SU-DHL-6 (cell line): Measurements from ENCODE around the gene CAD.

Experiments used
- CTCF ChIP-seq: fragments of 200-600 bp; sonication (generic); IDR thresholded peaks from one replicate; pipeline ENCODE4 v1.5.1; 2017; ENCODE audit warnings: antibody characterized with exemption, mild to moderate bottlenecking, low read length, moderate library complexity; ENCODE audit not compliant: insufficient read depth, poor library complexity, severe bottlenecking
- EZH2phosphoT487 ChIP-seq: fragments of 200-600 bp; sonication (generic), shearing (Covaris generic); conservative IDR thresholded peaks from 2 replicates; pipeline ENCODE4 v1.6.1; 2018; ENCODE audit warnings: mild to moderate bottlenecking, antibody characterized with exemption, low read length, moderate library complexity, mixed read lengths

- no peak for TF ChIP-seq CTCF
- TF ChIP-seq EZH2phosphoT487 = no peak
Observed at GRCh38 chr2:27219091-27219490, 1.9 kb downstream of the CAD start.
